Type B pancreatic cell (in vitro differentiated cells): ENCODE results near the gene C3orf38. TPM values are rescaled to one million over a fixed set of nuclear protein-coding genes. Genes with fewer than 3 reads are reported as not detected.

Source experiments
- DNase-seq: peaks from one replicate; pipeline ENCODE4 v3.0.0; 2021; ENCODE audit warnings: mixed read lengths; ENCODE audit not compliant: unreplicated experiment; ENCODE audit errors: extremely low spot score
- H3K27ac Mint-ChIP-seq: 2 replicates; pipeline ENCODE4 v1.8.0; 2021; ENCODE audit warnings: mild to moderate bottlenecking, mixed read lengths
- H3K27me3 Mint-ChIP-seq: 2 replicates; pipeline ENCODE4 v1.8.0; 2021; ENCODE audit warnings: mixed read lengths
- H3K36me3 Mint-ChIP-seq: 2 replicates; pipeline ENCODE4 v1.8.0; 2021; ENCODE audit warnings: mixed read lengths
- H3K4me1 Mint-ChIP-seq: one replicate; pipeline ENCODE4 v1.8.0; 2021; ENCODE audit warnings: mixed read lengths; ENCODE audit not compliant: unreplicated experiment
- H3K4me3 Mint-ChIP-seq: 2 replicates; pipeline ENCODE4 v1.8.0; 2021; ENCODE audit warnings: mild to moderate bottlenecking, mixed read lengths
- H3K9me3 Mint-ChIP-seq: 2 replicates; pipeline ENCODE4 v1.8.0; 2021; ENCODE audit warnings: mixed read lengths
- CTCF ChIP-seq: fragments of 200-600 bp; sonication (generic); conservative IDR thresholded peaks from 2 replicates; pipeline ENCODE4 v1.5.0; 2021; ENCODE audit warnings: antibody characterized with exemption, mild to moderate bottlenecking
- total RNA-seq: library from RNA; stranded (reverse); gene quantifications from 2 replicates; pipeline ENCODE4 v1.2.1, GENCODE V29; 2021; ENCODE audit warnings: low replicate concordance

The C3orf38 gene
- total RNA-seq, 1 donor from 2014 or later: 31.1 TPM

- Mint-ChIP-seq H3K36me3 (peaks cover 18% of the 10 kb centered on the region), H3K27ac (no peak overlapping the region), H3K9me3 (no peaks in the 10 kb centered on the region), H3K4me1 (peaks cover 6% of the 10 kb centered on the region), H3K4me3 (no peak overlapping the region), H3K27me3 (no peaks in the 10 kb centered on the region)
- no peak for DNase-seq
- no peak for TF ChIP-seq CTCF
Observed at GRCh38 chr3:88133711-88134263, 16.0 kb upstream of the C3orf38 start.

GRCh38 chr3:88137836-88138235, 11.9 kb upstream of the C3orf38 start:
- no peak overlapping the region for H3K27ac Mint-ChIP-seq
- H3K27me3 Mint-ChIP-seq: no peaks in the 10 kb centered on the region
- no peak overlapping the region for H3K4me3 Mint-ChIP-seq
- no peak for DNase-seq
- H3K36me3 Mint-ChIP-seq: peaks cover 24% of the 10 kb centered on the region
- H3K9me3 Mint-ChIP-seq: no peaks in the 10 kb centered on the region
- TF ChIP-seq CTCF: no peak
- H3K4me1 Mint-ChIP-seq: peaks cover 11% of the 10 kb centered on the region

DNA sequence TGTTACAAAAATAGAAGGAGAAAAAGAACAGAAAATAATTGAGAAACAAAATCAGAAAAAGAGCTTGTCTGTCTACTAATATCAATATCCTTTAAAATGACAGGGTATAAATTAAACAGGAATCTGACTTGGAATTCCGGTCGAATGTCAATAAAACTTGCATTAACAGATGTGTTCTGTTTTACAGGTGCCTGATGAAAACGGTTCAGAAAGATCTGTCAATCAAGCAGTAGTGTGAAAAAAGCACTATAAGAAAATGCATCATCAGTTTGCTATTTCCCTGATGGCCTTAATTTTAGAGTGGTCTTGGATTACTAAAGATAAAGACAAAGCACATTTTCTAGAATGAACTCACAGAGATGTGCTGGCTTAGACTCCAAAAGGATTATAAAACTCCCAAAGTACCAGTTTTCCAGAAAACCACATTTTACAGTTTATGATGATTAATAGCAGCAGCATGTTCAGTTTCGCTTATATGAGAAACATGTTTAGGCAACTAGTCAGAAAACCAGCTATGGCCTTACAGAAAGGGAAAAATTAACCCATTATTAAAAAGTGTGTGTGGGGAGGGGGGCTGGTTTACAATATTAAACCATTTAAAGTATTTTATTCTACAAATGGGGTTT, 8.2 kb upstream of the C3orf38 start:
- Mint-ChIP-seq H3K27ac (no peak overlapping the region), H3K36me3 (peaks cover 12% of the 10 kb centered on the region), H3K4me3 (no peak overlapping the region), H3K27me3 (no peaks in the 10 kb centered on the region), H3K9me3 (no peaks in the 10 kb centered on the region), H3K4me1 (peaks cover 8% of the 10 kb centered on the region)
- TF ChIP-seq CTCF: no peak
- no peak for DNase-seq

DNA sequence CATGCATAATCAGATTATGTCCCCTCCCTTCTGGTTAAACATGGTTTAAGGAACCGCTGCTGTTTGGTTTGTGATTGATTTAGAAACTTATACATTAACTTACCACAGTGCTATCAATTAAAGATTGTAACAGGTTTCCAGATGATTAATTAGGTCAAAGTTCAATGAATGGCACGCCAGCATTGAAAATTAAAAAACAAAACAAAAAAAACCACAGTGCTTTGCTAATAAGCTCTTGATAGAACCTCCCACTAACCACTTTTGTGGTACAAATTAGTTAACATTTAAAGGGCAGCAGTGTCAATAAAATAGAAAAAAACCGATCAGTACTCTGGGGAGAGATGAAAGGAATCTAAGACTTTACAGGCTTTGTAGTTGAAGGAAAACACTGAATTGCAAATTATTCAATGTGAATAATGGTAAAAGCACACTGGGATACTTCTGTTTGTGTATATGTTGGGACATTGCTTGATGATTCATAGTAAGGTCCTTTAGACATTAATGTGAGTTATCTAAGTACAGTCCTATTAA, 7.6 kb upstream of the C3orf38 start:
- peak overlapping the region; percentile 6 for H3K27ac Mint-ChIP-seq
- H3K27me3 Mint-ChIP-seq: no peaks in the 10 kb centered on the region
- peaks cover 10% of the 10 kb centered on the region for H3K36me3 Mint-ChIP-seq
- no peak for DNase-seq
- H3K4me3 Mint-ChIP-seq: peak overlapping the region; percentile 8
- TF ChIP-seq CTCF: no peak
- H3K9me3 Mint-ChIP-seq: no peaks in the 10 kb centered on the region
- peaks cover 14% of the 10 kb centered on the region for H3K4me1 Mint-ChIP-seq

DNA sequence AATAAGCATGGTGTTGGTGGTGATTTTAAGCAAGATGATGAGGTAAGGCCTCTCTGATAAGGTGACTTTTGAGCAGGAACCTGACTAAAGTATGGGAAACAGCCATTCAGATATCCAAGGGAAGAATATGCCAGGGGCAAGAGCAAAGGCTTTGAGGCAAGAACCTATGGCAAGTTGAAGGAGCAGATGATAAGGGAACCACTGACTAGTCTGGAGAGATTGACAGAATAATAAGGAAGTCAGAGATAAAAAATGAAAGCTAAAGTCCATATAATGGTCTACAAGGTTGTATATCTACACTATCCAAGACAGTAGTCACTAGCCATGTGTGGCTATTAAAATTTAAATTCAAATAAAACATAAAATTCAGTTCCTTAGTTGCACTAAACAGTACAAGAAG, 2.5 kb upstream of the C3orf38 start:
- Mint-ChIP-seq H3K4me3 (peak overlapping the region; percentile 6), H3K9me3 (no peaks in the 10 kb centered on the region), H3K27me3 (no peaks in the 10 kb centered on the region), H3K27ac (no peak overlapping the region), H3K36me3 (peaks cover 4% of the 10 kb centered on the region), H3K4me1 (peaks cover 22% of the 10 kb centered on the region)
- DNase-seq: no peak
- no peak for TF ChIP-seq CTCF
